ENCODE results near the gene LOC128125822.
"Not testable (repeated sequence)": the region's sequence is repeated elsewhere in the genome, so short reads cannot be mapped to it uniquely, and the experiment has no call there.

Gene LOC128125822

GRCh38 chr6:63584125-63584514, 11.8 kb downstream of the LOC128125822 start:
- no peaks in the 10 kb centered on the region for H3K4me1 Mint-ChIP-seq
- ATAC-seq (ENCODE audit: low read depth) (no peak), DNase-seq (no peak)
- H3K9me3 Mint-ChIP-seq, result no peaks in the 10 kb centered on the region
- ChIA-PET CTCF (interaction anchor here (1.3 kb wide), 2 partner anchors 10 to 14 kb away, joined by 5 to 7 read pairs; no protein-coding TSS in a partner anchor), POLR2A (interaction anchor here (0.9 kb wide), 1 partner anchor 11 kb away, joined by 6 read pairs; no protein-coding TSS in a partner anchor)
- intact Hi-C loops (cut with micrococcal nuclease), result no loop called here
- TF ChIP-seq CTCF (IDR thresholded peaks at IDR 0.05), result no peak
- H3K36me3 Mint-ChIP-seq (ENCODE audit: low read depth), result peaks cover 39% of the 10 kb centered on the region
- peaks cover 2% of the 10 kb centered on the region for H3K27me3 Mint-ChIP-seq
- H3K27ac Mint-ChIP-seq, result no peak overlapping the region
- H3K4me3 Mint-ChIP-seq, result no peak overlapping the region

- peaks cover 37% of the 10 kb centered on the region for H3K36me3 Mint-ChIP-seq (ENCODE audit: low read depth)
- TF ChIP-seq CTCF (IDR thresholded peaks at IDR 0.05), result no peak
- peaks cover 2% of the 10 kb centered on the region for H3K27me3 Mint-ChIP-seq
- H3K4me1 Mint-ChIP-seq, result no peaks in the 10 kb centered on the region
- no peak overlapping the region for H3K27ac Mint-ChIP-seq
- ChIA-PET CTCF (interaction anchor here (1.3 kb wide), 2 partner anchors 11 to 14 kb away, joined by 5 to 7 read pairs; no protein-coding TSS in a partner anchor), POLR2A (interaction anchor here (0.9 kb wide), 1 partner anchor 11 kb away, joined by 6 read pairs; no protein-coding TSS in a partner anchor)
- intact Hi-C loops (cut with micrococcal nuclease), result no loop called here
- no peaks in the 10 kb centered on the region for H3K9me3 Mint-ChIP-seq
- ATAC-seq (ENCODE audit: low read depth) (no peak), DNase-seq (no peak)
- no peak overlapping the region for H3K4me3 Mint-ChIP-seq
These were observed 12.3 kb downstream of the LOC128125822 start for GRCh38 chr6:63584566-63584965.

DNA sequence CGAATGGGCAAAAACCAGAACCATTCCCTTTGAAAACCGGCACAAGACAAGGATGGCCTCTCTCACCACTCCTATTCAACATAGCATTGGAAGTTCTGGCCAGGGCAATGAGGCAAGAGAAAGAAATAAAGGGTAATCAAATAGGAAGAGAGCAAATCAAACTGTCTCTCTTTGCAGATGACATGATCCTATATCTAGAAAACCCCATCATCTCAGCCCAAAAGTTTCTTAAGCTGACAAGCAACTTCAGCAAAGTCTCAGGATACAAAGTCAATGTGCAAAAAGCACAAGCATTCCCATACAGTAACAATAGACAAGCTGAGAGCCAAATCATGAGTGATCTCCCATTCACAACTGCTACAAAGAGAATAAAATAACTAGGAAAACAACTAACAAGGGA, 13.4 kb downstream of the LOC128125822 start:
- intact Hi-C loops (cut with micrococcal nuclease); H3K4me3 Mint-ChIP-seq; H3K9me3 Mint-ChIP-seq; H3K4me1 Mint-ChIP-seq; DNase-seq; POLR2A ChIA-PET; H3K27ac Mint-ChIP-seq; CTCF ChIA-PET; H3K27me3 Mint-ChIP-seq; ATAC-seq (ENCODE audit: low read depth): not testable (repeated sequence)
- H3K36me3 Mint-ChIP-seq (ENCODE audit: low read depth), result peaks cover 26% of the 10 kb centered on the region

DNA sequence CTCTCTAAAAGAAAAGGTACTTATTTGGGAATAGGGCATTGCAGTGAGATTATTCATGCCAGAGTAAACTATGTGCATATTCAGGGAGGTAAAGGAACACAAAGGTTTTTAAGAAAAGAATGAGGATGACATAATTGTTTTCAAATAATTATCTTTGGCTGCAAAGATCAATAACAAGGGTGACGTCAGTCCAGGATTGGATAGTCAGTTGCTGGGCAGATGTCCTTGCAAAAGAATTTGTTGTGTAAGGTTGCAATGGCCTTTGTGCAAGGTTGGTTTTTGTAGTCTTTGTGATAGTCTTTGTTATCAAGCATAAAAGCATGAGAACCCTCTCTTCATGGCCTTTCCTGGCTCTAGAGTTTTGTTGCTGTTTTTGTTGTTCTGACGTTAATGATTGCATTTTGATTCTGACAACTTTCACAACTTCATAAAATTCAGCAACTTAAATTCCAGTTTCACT, 17.7 kb downstream of the LOC128125822 start:
- DNase-seq (no peak), ATAC-seq (ENCODE audit: low read depth) (no peak)
- intact Hi-C loops (cut with micrococcal nuclease), result no loop called here
- Mint-ChIP-seq H3K27me3 (peaks cover 4% of the 10 kb centered on the region), H3K9me3 (no peaks in the 10 kb centered on the region), H3K4me1 (no peaks in the 10 kb centered on the region), H3K4me3 (no peak overlapping the region), H3K36me3 (ENCODE audit: low read depth) (no peaks in the 10 kb centered on the region), H3K27ac (no peak overlapping the region)
- CTCF ChIA-PET, result no interaction called here
- TF ChIP-seq CTCF (IDR thresholded peaks at IDR 0.05), result no peak
- POLR2A ChIA-PET, result no interaction called here

DNA sequence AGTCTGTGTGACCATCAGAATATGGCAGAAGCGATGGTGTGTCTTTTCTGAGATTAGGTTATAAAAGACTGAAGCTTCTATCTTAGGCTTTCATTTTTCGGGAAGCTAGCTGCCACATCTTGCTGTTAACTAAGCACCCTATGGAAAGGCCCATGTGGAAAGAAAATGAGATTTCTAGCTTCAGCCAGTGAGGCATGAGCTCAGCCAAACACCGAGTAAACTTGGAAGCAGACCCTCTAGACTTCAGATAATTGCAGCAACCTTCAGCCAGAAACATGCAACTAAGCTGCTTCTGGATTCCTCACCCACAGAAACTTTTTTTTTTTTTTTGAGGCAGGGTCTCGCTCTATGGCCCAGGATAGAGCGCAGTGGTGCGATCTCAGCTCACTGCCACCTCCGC, 20.6 kb downstream of the LOC128125822 start:
- H3K9me3 Mint-ChIP-seq, result no peaks in the 10 kb centered on the region
- ChIA-PET CTCF (interaction anchor here (0.7 to 1.8 kb wide), 3 partner anchors 19 to 172 kb away, joined by 3 to 7 read pairs (median 4); no protein-coding TSS in a partner anchor), POLR2A (interaction anchor here (1.0 kb wide), 1 partner anchor 19 kb away, joined by 3 read pairs; no protein-coding TSS in a partner anchor)
- intact Hi-C loops (cut with micrococcal nuclease), result no loop called here
- no peak overlapping the region for H3K4me3 Mint-ChIP-seq
- no peak for ATAC-seq (ENCODE audit: low read depth)
- no peak for TF ChIP-seq CTCF (IDR thresholded peaks at IDR 0.05)
- H3K27ac Mint-ChIP-seq, result no peak overlapping the region
- no peaks in the 10 kb centered on the region for H3K36me3 Mint-ChIP-seq (ENCODE audit: low read depth)
- peaks cover 2% of the 10 kb centered on the region for H3K27me3 Mint-ChIP-seq
- H3K4me1 Mint-ChIP-seq, result peaks cover 2% of the 10 kb centered on the region
- no peak for DNase-seq
